Left ventricle myocardium inferior (tissue), 1 donor: ENCODE results near the gene RPP14. TPM values are rescaled to one million over a fixed set of nuclear protein-coding genes. Genes with fewer than 3 reads are reported as not detected.
"Not testable (repeated sequence)": the region's sequence is repeated elsewhere in the genome, so short reads cannot be mapped to it uniquely, and the experiment has no call there.

Source experiments
- DNase-seq: peaks from one replicate; pipeline ENCODE4 v3.0.0-alpha.2; 2020
- H3K27ac ChIP-seq: fragments of 200-600 bp; replicated peaks from 2 replicates; pipeline ENCODE4 v1.8.0; 2021
- H3K27me3 ChIP-seq: fragments of 200-600 bp; 2 replicates; pipeline ENCODE4 v1.8.0; 2021; ENCODE audit warnings: low read depth
- H3K36me3 ChIP-seq: fragments of 200-600 bp; 2 replicates; pipeline ENCODE4 v1.8.0; 2021
- H3K4me1 ChIP-seq: fragments of 200-600 bp; 2 replicates; pipeline ENCODE4 v1.8.0; 2021
- H3K4me3 ChIP-seq: fragments of 200-600 bp; 2 replicates; pipeline ENCODE4 v1.8.0; 2021; ENCODE audit warnings: mild to moderate bottlenecking, moderate library complexity
- H3K9me3 ChIP-seq: fragments of 200-600 bp; replicated peaks from 2 replicates; pipeline ENCODE4 v1.8.0; 2021
- intact Hi-C: fragments of 100-400 bp; cut with micrococcal nuclease; formaldehyde crosslinking; loops from one replicate; pipeline ENCODE4 v1.11.0; 2022
- total RNA-seq: library from RNA; stranded (reverse); fragmentation: NEBNext Ultra II Directional; extraction: Animal tissue kit (Norgen Biotek cat#: 25700); gene quantifications from one replicate; pipeline ENCODE4 v1.2.1, GENCODE V29; 2021
- TF ChIP-seq, protein P1 (sequence below): fragments of 200-600 bp; IDR thresholded peaks from 2 replicates; pipeline ENCODE4 v1.8.0; 2021; ENCODE audit warnings: antibody characterized with exemption, mild to moderate bottlenecking, borderline replicate concordance
- donor health status: DM: no; HTN: yes; CAD: no; lungs with severe emphysema.

Gene RPP14
- total RNA-seq, 1 donor from 2014 or later: 22.7 TPM

DNA sequence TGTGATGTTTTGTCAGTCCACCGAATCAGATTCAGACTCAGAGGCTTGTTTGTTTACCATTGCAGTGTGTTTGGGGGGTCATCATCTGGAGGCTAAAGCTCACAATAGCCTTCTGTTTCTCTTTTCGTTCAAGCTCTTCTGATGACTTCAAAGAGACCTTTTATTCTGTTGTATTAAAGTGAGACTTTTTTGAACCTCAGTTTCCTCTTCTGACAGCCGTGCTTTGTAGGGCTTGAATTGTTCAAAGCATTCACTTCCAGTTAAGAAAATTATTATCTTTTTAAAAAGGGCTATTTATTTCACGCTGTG lies 27.9 kb downstream of the RPP14 start:
- TF ChIP-seq, protein P1, sequence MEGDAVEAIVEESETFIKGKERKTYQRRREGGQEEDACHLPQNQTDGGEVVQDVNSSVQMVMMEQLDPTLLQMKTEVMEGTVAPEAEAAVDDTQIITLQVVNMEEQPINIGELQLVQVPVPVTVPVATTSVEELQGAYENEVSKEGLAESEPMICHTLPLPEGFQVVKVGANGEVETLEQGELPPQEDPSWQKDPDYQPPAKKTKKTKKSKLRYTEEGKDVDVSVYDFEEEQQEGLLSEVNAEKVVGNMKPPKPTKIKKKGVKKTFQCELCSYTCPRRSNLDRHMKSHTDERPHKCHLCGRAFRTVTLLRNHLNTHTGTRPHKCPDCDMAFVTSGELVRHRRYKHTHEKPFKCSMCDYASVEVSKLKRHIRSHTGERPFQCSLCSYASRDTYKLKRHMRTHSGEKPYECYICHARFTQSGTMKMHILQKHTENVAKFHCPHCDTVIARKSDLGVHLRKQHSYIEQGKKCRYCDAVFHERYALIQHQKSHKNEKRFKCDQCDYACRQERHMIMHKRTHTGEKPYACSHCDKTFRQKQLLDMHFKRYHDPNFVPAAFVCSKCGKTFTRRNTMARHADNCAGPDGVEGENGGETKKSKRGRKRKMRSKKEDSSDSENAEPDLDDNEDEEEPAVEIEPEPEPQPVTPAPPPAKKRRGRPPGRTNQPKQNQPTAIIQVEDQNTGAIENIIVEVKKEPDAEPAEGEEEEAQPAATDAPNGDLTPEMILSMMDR: no peak
- intact Hi-C loops: loop anchor here (10.0 kb wide), 1 partner anchor 161 kb away; the partner anchor contains the start of gene KCTD6
- Histone ChIP-seq H3K4me1 (peaks cover 39% of the 10 kb centered on the region), H3K27me3 (no peaks in the 10 kb centered on the region), H3K36me3 (peaks cover 9% of the 10 kb centered on the region), H3K27ac (peak overlapping the region; percentile 78), H3K4me3 (peak overlapping the region; percentile 88), H3K9me3 (no peaks in the 10 kb centered on the region)
- no peak for DNase-seq

- peaks cover 39% of the 10 kb centered on the region for H3K4me1 ChIP-seq
- TF ChIP-seq, protein P1: no peak
- peak overlapping the region; percentile 78 for H3K27ac ChIP-seq
- H3K4me3 ChIP-seq: peak overlapping the region; percentile 88
- H3K9me3 ChIP-seq: no peaks in the 10 kb centered on the region
- intact Hi-C loops: loop anchor here (10.0 kb wide), 1 partner anchor 160 kb away; the partner anchor contains the start of gene KCTD6
- no peaks in the 10 kb centered on the region for H3K27me3 ChIP-seq
- no peak for DNase-seq
- H3K36me3 ChIP-seq: peaks cover 9% of the 10 kb centered on the region
Observed at GRCh38 chr3:58334506-58334884, 28.4 kb downstream of the RPP14 start.

DNA sequence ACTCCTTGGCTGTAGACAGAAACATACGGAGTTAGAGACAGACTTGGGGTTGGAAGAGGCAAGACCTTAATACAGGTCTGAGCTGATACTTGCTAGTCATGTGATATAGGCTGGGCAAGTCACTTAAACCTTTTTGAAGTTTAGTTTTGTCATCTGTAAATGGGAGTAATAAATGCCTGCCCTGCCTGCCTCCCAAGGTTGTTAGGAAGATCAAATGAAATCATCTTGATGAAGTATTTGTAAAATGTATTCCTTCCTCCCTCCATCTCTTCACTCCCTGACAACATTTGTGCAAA lies 29.6 kb downstream of the RPP14 start:
- intact Hi-C loops: loop anchor here (5.0 to 10.0 kb wide), 2 partner anchors 72 to 159 kb away; partner anchors contain the start of gene KCTD6
- DNase-seq: no peak
- peaks cover 39% of the 10 kb centered on the region for H3K4me1 ChIP-seq
- peaks cover 9% of the 10 kb centered on the region for H3K36me3 ChIP-seq
- H3K27me3 ChIP-seq: no peaks in the 10 kb centered on the region
- no peaks in the 10 kb centered on the region for H3K9me3 ChIP-seq
- peak overlapping the region; percentile 78 for H3K27ac ChIP-seq
- TF ChIP-seq, protein P1: no peak
- peak overlapping the region; percentile 88 for H3K4me3 ChIP-seq

DNA sequence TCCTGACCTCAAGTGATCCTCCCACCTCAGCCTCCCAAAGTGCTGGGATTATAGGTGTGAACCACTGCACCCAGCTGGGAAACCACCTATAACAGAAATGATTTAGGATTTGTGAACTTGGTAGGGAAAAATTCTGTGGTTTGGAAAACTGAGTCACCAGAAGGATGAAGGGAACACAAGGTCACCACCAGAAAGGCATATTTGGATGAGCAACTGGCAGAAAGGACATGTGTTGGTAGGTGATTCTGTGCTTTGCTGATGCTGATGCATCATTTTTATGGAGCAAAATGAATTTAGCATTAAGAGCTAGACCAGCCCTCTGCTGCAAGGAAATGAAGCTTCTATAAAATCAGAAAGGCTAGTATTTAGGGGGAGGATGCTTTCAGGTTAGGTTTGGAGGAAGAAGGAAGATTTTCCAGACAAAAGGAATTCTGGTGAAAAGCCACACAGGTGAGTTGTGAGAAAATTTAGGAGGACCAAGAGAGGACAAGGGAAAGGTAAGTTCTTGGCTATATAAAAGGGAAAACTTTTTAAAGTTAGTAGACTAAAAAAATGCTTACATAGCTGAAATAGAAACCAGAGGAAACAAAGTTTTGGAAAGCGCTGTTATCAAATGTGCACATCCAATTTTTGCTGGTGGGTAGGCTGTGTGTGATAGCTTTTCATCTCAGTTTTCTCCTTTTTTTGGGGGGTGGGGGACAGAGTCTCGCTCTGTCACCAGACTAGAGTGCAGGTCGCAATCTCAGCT lies 30.3 kb downstream of the RPP14 start:
- H3K27me3 ChIP-seq: no peaks in the 10 kb centered on the region
- no peak for DNase-seq
- no peak overlapping the region for H3K4me3 ChIP-seq
- peaks cover 43% of the 10 kb centered on the region for H3K4me1 ChIP-seq
- intact Hi-C loops: loop anchor here (5.0 to 10.0 kb wide), 2 partner anchors 71 to 158 kb away; partner anchors contain the start of gene KCTD6
- H3K9me3 ChIP-seq: no peaks in the 10 kb centered on the region
- peaks cover 14% of the 10 kb centered on the region for H3K36me3 ChIP-seq
- TF ChIP-seq, protein P1: no peak
- H3K27ac ChIP-seq: peak overlapping the region; percentile 78

DNA sequence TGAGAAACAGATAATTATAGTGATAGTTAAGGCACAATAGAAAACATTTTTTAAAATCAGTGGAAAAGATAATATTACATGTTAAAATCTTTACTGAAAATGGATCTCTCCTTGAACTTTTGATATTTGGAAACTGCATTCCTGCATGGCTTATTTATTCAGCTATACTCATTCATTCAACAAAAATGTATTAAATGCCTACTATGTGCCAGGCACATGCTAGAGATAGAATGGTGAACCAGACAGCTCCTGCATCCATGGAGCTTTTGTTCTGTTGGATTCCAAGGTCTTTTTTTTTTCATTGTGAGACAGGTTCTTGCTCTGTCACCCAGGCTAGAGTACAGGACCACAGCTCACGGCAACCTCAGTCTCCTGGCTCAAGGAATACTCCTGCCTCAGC lies 31.1 kb downstream of the RPP14 start:
- Histone ChIP-seq H3K27ac (no peak overlapping the region), H3K27me3 (no peaks in the 10 kb centered on the region), H3K4me1 (peaks cover 39% of the 10 kb centered on the region), H3K36me3 (peaks cover 22% of the 10 kb centered on the region), H3K9me3 (no peaks in the 10 kb centered on the region), H3K4me3 (no peak overlapping the region)
- TF ChIP-seq, protein P1: no peak
- no peak for DNase-seq
- intact Hi-C loops: loop anchor here (5.0 to 10.0 kb wide), 2 partner anchors 70 to 158 kb away; partner anchors contain the start of gene KCTD6

DNA sequence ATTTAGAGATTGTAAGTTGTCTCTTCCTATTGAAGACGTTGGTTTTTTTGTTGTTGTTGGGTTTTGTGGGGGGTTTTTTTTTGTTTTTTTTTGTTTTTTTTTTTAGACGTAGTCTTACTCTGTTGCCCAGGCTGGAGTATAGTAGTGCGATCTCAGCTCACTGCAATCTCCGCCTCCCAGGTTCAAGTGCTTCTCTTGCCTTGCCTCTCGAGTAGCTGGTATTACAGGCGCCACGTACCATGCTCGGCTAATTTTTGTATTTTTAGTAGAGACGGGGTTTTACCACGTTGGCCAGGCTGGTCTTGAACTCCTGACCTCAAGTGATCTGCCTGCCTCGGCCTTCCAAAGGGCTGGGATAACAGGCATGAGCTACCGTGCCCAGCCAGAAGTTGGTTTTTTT lies 33.1 kb downstream of the RPP14 start:
- intact Hi-C loops: loop anchor here (5.0 to 10.0 kb wide), 2 partner anchors 68 to 156 kb away; partner anchors contain the start of gene KCTD6
- not testable (repeated sequence) for DNase-seq

More for the DNA sequence above, 33.1 kb downstream of the RPP14 start:
- H3K4me3 ChIP-seq, H3K9me3 ChIP-seq, H3K27me3 ChIP-seq, H3K27ac ChIP-seq: not testable (repeated sequence)
- Histone ChIP-seq H3K36me3 (peaks cover 25% of the 10 kb centered on the region), H3K4me1 (peaks cover 24% of the 10 kb centered on the region)
